Mesendoderm (in vitro differentiated cells): ENCODE measurements around the gene AFF1.

ENCODE experiments used
- DNase-seq: peaks from one replicate; pipeline ENCODE4 v3.0.0; 2013
- H2AK5ac ChIP-seq: 2 replicates; pipeline ENCODE4 v1.6.1; 2013; ENCODE audit warnings: low read length, inconsistent platforms
- H2BK120ac ChIP-seq: 2 replicates; pipeline ENCODE4 v1.6.1; 2013; ENCODE audit warnings: low read depth, mild to moderate bottlenecking, low read length, moderate library complexity, mixed read lengths
- H2BK15ac ChIP-seq: replicated peaks from 2 replicates; pipeline ENCODE4 v1.6.1; 2013; ENCODE audit warnings: low read depth, mild to moderate bottlenecking, moderate library complexity
- H2BK5ac ChIP-seq: 2 replicates; pipeline ENCODE4 v1.6.1; 2013; ENCODE audit warnings: low read length, inconsistent platforms
- H3K18ac ChIP-seq: 2 replicates; pipeline ENCODE4 v1.6.1; 2013; ENCODE audit warnings: mild to moderate bottlenecking, low read length, mixed read lengths
- H3K23ac ChIP-seq: one replicate; pipeline ENCODE4 v1.6.1; 2013; ENCODE audit warnings: low read length
- H3K27ac ChIP-seq: 2 replicates; pipeline ENCODE4 v1.5.1; 2013; ENCODE audit warnings: low read depth, mild to moderate bottlenecking, inconsistent platforms, low read length, moderate library complexity
- H3K27me3 ChIP-seq: 2 replicates; pipeline ENCODE4 v1.6.1; 2013; ENCODE audit warnings: low read length, control low read depth, mild to moderate bottlenecking, inconsistent platforms; ENCODE audit not compliant: insufficient read depth, poor library complexity
- H3K36me3 ChIP-seq: 2 replicates; pipeline ENCODE4 v1.6.1; 2013; ENCODE audit warnings: low read length, inconsistent platforms; ENCODE audit not compliant: control insufficient read depth, insufficient read depth
- H3K4ac ChIP-seq: one replicate; pipeline ENCODE4 v1.6.1; 2013; ENCODE audit warnings: low read depth, mild to moderate bottlenecking, low read length, moderate library complexity
- H3K4me1 ChIP-seq: 2 replicates; pipeline ENCODE4 v1.6.1; 2013; ENCODE audit warnings: low read depth, low read length, inconsistent platforms; ENCODE audit not compliant: control insufficient read depth
- H3K4me2 ChIP-seq: 2 replicates; pipeline ENCODE4 v1.6.1; 2013; ENCODE audit warnings: low read length
- H3K4me3 ChIP-seq: 2 replicates; pipeline ENCODE4 v1.5.1; 2013; ENCODE audit warnings: mild to moderate bottlenecking, low read length
- H3K56ac ChIP-seq: one replicate; pipeline ENCODE4 v1.6.1; 2013; ENCODE audit warnings: low read length
- H3K79me1 ChIP-seq: 2 replicates; pipeline ENCODE4 v1.6.1; 2013; ENCODE audit warnings: low read length, inconsistent platforms
- H3K79me2 ChIP-seq: 2 replicates; pipeline ENCODE4 v1.6.1; 2013; ENCODE audit warnings: mild to moderate bottlenecking, low read length; ENCODE audit not compliant: control insufficient read depth, insufficient read depth
- H3K9ac ChIP-seq: 2 replicates; pipeline ENCODE4 v1.6.1; 2013; ENCODE audit warnings: low read length, inconsistent platforms
- H4K5ac ChIP-seq: one replicate; pipeline ENCODE4 v1.6.1; 2013; ENCODE audit warnings: low read length
- H4K8ac ChIP-seq: one replicate; pipeline ENCODE4 v1.6.1; 2013; ENCODE audit warnings: low read depth, mild to moderate bottlenecking, control low read depth, low read length, moderate library complexity
- WGBS: extraction: QIAGEN DNeasy Blood & Tissue Kit; methylation state at CpG from one replicate; pipeline ENCODE4 v1.1.7; 2013; ENCODE audit warnings: low lambda C conversion rate, missing lambda C conversion rate; ENCODE audit not compliant: insufficient coverage; ENCODE audit errors: extremely low coverage; 5-methylcytosine and 5-hydroxymethylcytosine counted together

Gene AFF1

DNA sequence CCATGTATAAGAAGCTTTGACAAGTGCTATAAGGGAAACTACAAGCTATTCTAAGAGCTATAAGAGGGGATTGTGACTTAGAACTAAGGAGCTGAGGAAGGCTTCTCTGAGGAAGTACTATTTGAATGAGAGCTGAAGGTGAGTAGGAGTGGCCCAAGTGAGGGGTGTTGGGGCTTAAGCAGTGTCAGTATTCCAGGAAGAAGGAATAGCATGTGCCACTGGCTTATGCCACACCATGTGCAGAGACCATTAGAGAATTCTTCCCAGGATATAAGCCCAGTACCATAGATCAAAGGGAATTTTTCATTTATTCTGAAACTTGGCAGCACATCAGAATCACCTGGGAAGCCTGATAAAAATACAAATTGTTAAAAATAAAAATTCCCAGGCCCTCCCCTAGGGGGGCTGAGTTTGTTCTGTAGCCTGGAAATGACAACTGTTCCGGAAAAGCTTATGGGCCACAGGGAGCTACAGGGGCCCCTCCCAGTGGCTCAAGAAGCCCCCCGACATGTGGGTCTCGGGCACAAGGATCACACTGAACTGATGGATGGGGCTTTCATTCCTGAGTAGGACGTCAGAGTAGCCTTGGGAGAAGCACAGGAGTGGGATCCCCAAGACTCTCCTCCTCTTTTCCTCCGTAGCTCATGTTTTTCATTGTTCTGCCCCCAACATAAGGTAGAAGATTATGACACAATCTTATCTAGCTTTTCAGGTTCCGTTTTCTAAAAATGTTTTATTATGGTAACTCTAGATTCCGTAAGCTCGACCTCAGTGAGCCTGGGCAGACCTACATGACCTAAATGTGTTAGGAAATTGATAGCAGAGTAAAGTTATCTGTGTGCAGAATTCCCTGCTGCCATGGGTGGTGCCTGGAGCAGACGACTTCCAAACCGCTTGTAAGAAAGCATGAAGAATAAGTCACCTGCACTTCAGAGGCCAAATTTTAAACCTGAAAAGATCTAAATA is 119.3 kb downstream of the AFF1 start:
- Histone ChIP-seq H3K27ac (no peak overlapping the region), H3K4me2 (no peak overlapping the region), H3K56ac (no peak overlapping the region), H3K27me3 (no peaks in the 10 kb centered on the region), H2BK5ac (no peak overlapping the region), H2AK5ac (no peak overlapping the region), H3K4ac (no peak overlapping the region), H3K23ac (no peak overlapping the region), H3K79me1 (peaks cover 24% of the 10 kb centered on the region), H3K79me2 (peaks cover 44% of the 10 kb centered on the region), H3K4me3 (no peak overlapping the region), H4K5ac (no peak overlapping the region), H2BK120ac (no peak overlapping the region), H3K18ac (peak overlapping the region; percentile 62), H3K4me1 (peaks cover 28% of the 10 kb centered on the region), H4K8ac (no peak overlapping the region), H3K36me3 (no peaks in the 10 kb centered on the region), H3K9ac (no peak overlapping the region), H2BK15ac (no peak overlapping the region)
- DNase-seq: no peak
- WGBS: no CpG with 5 or more reads among the region's 10 CpGs

DNA sequence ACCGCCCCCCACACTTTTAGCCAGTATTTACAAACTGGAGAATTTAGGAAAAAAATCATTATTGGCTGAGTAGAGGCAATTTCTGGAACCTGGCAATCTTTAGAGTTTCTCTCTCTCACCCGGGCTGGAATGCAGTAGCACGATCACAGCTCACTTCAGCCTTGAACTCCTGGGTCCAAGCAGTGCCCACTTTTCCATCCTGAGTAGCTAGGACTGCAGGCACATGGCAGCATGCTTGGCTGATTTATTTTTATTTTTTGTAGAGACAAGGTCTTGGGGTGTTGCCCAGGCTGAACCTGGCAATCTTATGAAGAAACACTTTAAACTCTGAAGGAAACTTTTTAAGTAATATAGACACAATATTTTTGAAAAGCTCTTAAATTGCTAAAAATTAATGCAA is 120.1 kb downstream of the AFF1 start:
- H4K8ac ChIP-seq: no peak overlapping the region

DNA sequence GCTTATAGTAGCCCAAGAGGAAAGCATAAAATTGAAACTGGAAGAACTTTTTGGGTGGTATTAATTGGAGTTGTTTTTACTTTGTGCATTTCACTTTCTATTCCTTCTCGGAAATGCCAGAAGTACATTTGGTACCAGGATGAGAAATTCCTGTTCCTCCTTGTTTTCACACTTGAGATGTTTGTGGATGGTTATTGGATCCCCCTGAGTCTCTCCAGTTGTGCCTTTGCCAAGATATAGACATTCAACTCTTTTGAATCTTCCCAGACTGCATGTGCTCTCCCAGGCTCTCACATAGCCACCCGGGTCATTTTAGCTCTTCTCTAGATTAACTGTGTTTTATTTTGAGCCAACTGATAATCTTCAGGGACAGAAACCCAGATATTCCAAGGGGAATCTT is 120.5 kb downstream of the AFF1 start:
- Histone ChIP-seq H3K56ac (no peak overlapping the region), H2BK15ac (no peak overlapping the region), H3K4me3 (no peak overlapping the region), H3K9ac (no peak overlapping the region), H2BK5ac (no peak overlapping the region), H3K79me1 (peaks cover 26% of the 10 kb centered on the region), H3K18ac (no peak overlapping the region), H3K4ac (no peak overlapping the region), H2BK120ac (no peak overlapping the region), H3K79me2 (peaks cover 41% of the 10 kb centered on the region), H2AK5ac (no peak overlapping the region), H3K4me2 (no peak overlapping the region), H3K27me3 (no peaks in the 10 kb centered on the region), H4K8ac (no peak overlapping the region), H3K23ac (no peak overlapping the region), H3K4me1 (peaks cover 26% of the 10 kb centered on the region), H3K36me3 (no peaks in the 10 kb centered on the region), H3K27ac (no peak overlapping the region), H4K5ac (no peak overlapping the region)
- no peak for DNase-seq
- WGBS: no CpG with 5 or more reads among the region's 2 CpGs

More for the DNA sequence above, 120.1 kb downstream of the AFF1 start:
- Histone ChIP-seq H3K27me3 (no peaks in the 10 kb centered on the region), H3K4me3 (no peak overlapping the region), H3K4me2 (no peak overlapping the region), H3K23ac (no peak overlapping the region), H2AK5ac (no peak overlapping the region), H2BK5ac (no peak overlapping the region), H3K79me1 (peaks cover 26% of the 10 kb centered on the region), H3K4ac (no peak overlapping the region), H3K36me3 (no peaks in the 10 kb centered on the region), H3K56ac (no peak overlapping the region), H3K18ac (no peak overlapping the region), H4K5ac (no peak overlapping the region), H2BK15ac (no peak overlapping the region), H3K4me1 (peaks cover 26% of the 10 kb centered on the region), H3K9ac (no peak overlapping the region), H3K27ac (no peak overlapping the region), H2BK120ac (no peak overlapping the region), H3K79me2 (peaks cover 44% of the 10 kb centered on the region)
- WGBS: no CpG with 5 or more reads among the region's 3 CpGs
- DNase-seq: no peak

DNA sequence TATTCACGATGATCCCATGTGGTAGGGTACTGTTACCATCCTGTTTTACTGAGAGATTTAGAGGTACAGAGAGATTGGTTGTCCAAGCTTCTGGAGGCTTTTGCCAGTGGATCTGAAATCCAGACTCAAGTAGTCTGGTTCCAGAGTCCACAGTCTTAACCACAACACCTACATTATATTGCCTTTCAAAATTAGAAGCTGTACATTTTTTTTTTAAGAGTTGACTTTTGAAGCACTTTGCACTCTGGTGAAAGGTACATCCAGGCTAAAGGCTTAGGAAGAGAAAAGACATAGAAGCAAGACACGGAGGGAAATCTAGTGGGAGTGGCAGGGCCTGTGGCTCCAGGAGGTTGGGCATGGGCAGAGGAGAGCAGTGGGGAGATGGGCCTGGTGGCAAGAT is 122.1 kb downstream of the AFF1 start:
- no peaks in the 10 kb centered on the region for H3K36me3 ChIP-seq
- H3K27me3 ChIP-seq: no peaks in the 10 kb centered on the region
- no peak overlapping the region for H2AK5ac ChIP-seq
- H3K4me2 ChIP-seq: no peak overlapping the region
- no peak overlapping the region for H3K56ac ChIP-seq
- peaks cover 32% of the 10 kb centered on the region for H3K79me2 ChIP-seq
- no peak overlapping the region for H4K8ac ChIP-seq
- no peak overlapping the region for H4K5ac ChIP-seq
- H2BK15ac ChIP-seq: no peak overlapping the region
- no peak overlapping the region for H2BK120ac ChIP-seq
- H3K4ac ChIP-seq: no peak overlapping the region
- H3K27ac ChIP-seq: no peak overlapping the region
- H3K4me1 ChIP-seq: peaks cover 26% of the 10 kb centered on the region
- no peak overlapping the region for H3K23ac ChIP-seq
- no peak overlapping the region for H3K9ac ChIP-seq
- H3K18ac ChIP-seq: no peak overlapping the region
- H3K4me3 ChIP-seq: no peak overlapping the region
- no peak overlapping the region for H2BK5ac ChIP-seq
- WGBS: no CpG with 5 or more reads among the region's 2 CpGs
- no peak for DNase-seq
- peaks cover 23% of the 10 kb centered on the region for H3K79me1 ChIP-seq

GRCh38 chr4:87057835-87058355 is 123.1 kb downstream of the AFF1 start:
- H2AK5ac ChIP-seq: no peak overlapping the region
- H4K5ac ChIP-seq: no peak overlapping the region
- H3K27ac ChIP-seq: peak overlapping the region; percentile 23
- H3K79me2 ChIP-seq: peaks cover 24% of the 10 kb centered on the region
- no peak overlapping the region for H3K23ac ChIP-seq
- no peak overlapping the region for H3K4me2 ChIP-seq
- peaks cover 20% of the 10 kb centered on the region for H3K79me1 ChIP-seq
- no peaks in the 10 kb centered on the region for H3K36me3 ChIP-seq
- H3K56ac ChIP-seq: no peak overlapping the region
- no CpG with 5 or more reads among the region's 6 CpGs for WGBS
- no peak overlapping the region for H2BK120ac ChIP-seq
- H3K18ac ChIP-seq: peak overlapping the region; percentile 76
- DNase-seq: no peak
- no peak overlapping the region for H2BK5ac ChIP-seq
- no peaks in the 10 kb centered on the region for H3K27me3 ChIP-seq
- H3K9ac ChIP-seq: no peak overlapping the region
- peaks cover 26% of the 10 kb centered on the region for H3K4me1 ChIP-seq
- no peak overlapping the region for H2BK15ac ChIP-seq
- no peak overlapping the region for H3K4me3 ChIP-seq
- no peak overlapping the region for H3K4ac ChIP-seq
- H4K8ac ChIP-seq: no peak overlapping the region
